Stimulated activated CD8-positive, alpha-beta memory T cell treated with anti-CD3 and anti-CD28 coated beads, Interleukin-15, amount 100 ng/mL, for 1 hour (primary cell): ENCODE measurements around the gene CIDEB.

Experiments used
- DNase-seq: peaks from one replicate; pipeline ENCODE4 v3.0.0-alpha.2; 2020; ENCODE audit warnings: low read depth

CIDEB gene

DNA sequence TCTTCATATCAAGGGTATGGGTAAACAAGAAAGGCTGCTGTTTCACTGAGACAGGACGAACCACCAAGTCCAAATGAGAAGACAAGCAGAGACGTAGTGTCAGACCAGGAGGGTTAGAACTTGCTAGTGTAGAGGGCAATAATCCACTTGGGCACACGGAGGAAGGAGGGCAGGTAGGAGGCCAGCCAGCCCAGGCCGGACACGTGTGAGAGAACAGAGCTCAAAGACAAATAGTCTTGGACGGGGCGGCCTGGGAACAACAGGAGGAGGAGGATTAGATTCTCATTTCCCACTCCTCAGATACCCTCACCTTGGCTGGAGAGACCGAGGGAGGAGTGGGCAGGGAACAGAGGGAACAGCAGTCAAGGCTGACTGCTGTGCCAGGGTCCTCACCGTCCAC is 17.0 kb downstream of the CIDEB start:
- DNase-seq, result no peak

DNA sequence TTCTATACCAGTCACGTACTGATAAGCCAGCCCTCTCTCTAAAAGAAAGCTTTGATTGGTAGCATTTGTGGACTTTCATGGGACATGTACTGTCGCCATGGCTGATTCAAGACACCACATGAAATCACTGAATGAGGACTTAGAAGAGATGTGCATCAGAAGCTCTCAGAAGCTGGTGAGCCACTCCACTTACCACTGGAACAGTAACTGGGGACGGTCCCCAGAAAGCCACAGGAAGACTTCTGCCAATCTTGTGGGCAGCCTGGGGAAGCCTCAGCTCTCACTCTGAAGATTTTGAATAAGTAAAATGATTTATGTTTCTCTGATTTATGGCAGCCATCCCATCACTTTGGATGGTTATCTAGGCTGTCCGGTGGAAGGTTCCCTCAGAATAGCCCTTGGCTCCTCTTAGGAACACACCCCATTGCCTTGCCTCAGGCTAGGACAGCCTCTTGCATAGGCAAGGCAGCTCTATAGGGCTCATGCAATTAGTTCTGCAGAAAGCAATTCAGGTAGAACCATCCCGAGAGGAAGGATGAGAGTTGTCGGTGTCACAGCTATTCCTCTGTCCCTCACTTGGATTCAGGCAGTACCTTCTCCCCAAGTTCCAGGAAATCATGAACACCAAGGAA is 18.0 kb downstream of the CIDEB start:
- no peak for DNase-seq

DNA sequence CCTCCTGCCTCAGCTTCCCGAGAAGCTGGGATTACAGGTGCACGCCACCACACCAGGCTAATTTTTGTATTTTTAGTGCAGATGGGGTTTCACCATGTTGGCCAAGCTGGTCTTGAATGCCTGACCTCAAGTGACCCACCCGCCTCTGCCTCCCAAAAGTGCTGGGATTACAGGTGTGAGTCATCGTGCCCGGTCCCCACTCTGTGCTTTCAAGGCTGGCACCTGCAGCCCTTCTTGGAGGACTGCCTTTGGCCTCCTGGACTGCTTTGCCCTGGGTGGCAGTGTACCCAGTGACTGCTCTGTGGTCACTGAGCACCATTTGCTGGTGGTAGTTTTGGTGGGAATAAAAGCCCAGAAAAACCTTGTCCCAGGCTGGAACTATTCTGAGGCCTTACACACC is 20.8 kb downstream of the CIDEB start:
- no peak for DNase-seq

DNA sequence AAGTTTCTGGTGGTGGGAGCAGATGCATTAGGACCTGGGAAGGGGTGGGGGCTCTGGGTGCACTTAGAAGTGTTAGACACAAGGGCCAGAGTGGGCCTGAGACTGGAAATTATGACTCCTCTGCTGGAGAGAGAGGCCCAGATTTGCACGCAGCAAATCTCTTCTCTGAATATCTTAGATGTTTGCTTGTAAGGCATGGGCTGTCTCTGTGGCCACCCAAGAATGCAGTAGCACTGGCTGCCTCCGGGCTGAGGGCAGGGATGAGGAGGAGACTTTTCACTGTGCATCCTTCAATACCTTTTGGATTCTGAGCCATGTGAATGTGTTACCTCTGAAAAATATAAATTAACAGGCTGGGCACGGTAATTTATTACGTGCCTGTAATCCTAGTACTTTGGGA is 22.4 kb downstream of the CIDEB start:
- no peak for DNase-seq

DNA sequence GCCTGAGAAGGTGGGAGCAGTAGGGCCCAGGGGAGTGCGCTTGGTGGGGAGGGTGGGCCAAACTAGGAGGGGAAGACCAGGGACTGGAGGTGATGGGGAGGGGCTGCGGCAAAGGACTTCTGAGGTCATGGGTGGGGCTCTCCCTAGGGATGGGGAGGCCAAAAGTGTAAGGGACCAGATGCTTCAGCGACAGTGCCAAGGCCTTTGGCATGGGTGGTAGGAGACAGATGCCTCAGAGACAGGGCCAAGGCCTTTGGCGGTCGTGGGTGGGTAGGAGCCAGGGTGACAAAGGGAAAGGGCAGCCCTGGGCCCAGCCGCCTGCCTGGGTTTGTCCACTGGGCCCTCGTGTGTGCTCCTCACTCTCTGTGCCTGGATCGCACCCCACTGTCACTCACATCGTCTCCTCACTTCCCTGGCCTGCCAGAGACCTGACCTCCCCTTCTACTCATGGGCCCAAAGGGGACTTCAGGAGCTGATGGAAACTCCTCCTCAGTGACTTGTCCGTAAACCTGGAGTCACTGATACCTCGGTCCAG is 23.2 kb downstream of the CIDEB start:
- no peak for DNase-seq

DNA sequence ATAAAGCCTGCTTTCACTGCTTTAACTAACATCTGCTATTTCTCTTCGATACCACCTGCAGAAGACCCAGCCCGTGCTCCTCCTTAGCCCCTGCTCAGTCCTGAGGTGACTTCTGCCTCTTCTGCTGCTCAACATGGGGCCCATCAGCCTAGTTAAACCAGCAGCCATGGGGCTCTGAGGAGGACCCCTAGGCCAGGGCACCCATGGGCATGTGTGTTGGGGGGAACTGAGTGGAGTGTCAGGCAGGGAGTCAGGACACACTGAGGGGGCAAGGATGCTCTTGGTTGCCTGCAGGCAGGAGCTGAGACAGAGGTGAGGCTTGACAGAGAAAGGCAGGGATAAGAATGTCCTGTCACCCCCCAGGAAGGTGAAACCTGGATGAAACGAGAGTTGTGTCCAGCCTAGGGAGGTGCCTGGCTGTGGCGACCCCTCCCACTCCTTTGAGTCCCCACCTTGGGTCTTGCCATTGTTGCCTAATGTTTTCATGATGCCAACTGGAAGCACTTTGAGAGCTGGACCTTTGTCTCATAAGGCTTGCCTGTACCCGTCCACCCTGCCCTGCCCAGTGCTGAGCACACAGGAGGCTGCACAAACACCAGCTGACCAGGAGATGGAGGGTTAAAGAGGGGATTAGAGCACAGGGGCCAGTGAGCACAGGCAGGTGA is 23.8 kb downstream of the CIDEB start:
- no peak for DNase-seq

DNA sequence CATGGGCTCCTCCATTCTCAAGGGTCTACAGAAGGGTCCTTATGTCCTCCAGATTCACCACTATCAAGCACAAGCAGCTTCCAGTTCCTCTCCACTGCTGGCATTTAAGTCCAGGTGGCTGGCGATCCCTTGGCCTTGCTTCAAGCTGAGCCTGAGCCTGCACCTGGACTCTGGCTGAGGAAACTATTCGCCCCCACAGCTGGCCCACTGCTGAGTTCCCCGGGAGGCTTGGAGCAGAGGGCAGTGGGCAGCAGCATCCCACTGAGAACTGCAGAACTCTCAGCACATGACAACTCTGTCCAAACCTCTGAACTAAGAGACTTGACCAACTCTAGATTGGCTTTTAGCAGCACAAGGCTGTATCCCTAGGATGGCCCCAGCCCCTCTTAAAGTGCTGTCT is 25.0 kb downstream of the CIDEB start:
- no peak for DNase-seq

DNA sequence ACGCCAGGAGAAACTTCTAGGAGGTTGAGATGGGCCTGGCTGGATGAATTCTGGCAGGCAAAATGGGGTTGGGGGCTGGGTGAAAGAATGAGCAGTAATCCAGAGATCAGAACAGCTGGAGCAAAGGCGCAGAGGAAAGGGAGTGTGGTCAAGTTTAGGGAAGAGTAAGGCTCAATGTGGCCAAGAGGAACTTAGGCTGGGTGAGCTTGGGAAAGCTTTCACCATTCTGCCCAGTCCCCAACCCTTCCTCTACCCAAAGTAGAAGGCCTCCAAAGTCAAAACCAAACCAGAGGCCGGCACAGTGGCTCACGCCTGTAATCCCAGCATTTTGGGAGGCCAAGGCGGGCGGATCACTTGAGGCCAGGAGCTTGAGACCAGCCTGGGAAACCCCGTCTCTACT is 26.1 kb downstream of the CIDEB start:
- DNase-seq, result no peak

DNA sequence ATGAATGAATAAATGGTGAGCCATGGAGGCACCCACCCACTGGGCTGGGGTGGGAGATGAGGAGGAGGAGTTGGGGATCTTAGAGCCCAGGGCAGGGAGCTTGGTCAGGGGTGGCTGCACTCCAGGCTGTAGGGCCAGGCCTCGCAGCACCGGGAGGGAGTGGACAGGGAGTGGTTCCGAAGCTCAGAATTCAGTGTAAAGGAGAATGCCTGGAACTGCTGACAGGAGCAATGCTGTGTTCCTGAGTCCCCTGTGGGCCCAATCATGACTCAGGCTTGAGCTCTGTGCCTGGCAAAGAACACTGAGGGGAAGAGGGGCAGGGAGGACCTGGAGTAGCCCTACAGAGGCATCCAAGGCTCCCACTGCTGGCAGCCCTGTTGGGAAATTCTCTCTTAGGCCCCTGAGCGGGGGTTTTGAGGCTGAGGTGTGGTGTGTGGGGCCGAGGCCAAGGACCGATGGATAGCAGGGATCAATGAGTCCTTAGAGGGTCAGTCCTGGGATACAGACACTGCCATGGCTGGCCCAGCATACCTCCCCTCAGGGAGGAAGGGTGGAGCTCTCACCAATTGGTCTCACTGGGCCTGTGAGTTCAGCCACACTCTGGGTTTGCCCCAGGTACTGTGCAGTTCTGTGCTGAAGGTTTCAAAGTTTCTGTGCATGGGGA is 26.8 kb downstream of the CIDEB start:
- DNase-seq, result no peak

DNA sequence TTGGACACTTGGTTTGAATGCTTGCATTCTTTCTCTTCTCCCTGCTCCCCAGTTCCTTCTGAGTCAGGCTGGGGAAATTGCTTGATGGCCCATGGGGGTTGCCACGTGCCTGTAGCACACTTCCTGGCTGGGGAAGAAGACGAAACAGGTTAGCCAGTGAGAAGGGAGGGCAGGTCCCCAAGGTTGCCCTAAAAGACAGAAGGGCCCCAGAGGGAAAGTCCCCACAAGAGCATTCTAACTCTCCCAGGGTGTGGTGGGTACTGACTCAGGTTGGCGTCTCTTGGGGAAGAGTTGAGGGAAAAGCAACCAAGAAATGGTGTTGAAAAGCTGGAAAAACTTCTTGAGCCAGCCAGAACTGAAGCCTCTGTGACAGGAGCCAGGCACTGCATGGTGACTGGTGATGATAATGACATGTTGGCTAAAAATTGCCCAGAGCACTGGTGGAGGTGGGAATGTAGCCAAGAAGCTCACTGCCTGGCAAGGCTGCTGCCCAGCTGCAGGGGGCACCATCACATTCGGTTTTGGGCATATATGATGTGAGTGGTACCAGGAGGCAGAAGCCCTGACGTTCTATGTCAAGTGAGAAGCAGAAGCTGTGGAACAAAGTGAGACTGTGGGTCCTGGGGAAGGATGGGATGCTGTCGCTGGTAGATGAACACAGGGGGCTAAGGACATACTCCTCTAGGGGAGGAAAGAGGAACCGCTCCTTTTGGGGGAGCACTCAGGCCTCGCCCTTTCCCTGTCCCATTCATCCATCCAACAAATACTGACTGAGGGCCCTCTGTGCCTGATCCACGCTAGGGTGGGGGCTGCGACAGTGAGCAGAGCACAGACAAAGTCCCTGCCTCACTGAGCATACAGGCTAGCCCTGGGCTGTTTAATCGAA is 28.2 kb downstream of the CIDEB start:
- DNase-seq, result no peak

DNA sequence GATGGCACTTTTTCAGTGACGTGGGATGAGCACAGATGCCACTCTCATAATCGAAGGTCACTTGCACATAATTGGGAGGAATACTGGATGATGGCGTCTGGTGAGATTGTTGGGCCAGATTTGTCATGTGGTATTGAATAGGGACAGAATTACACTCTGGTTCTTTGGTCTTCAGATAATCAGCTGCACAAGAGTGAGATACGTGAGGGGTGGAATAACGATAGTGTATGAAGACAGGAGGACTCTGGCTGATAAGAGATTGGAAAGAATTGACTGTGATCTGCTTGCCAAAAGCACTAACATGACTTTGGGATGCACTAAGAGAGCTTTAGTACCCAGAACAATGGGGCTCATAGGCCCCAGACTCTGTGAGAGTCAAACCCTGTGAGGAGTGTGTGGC is 29.4 kb downstream of the CIDEB start:
- DNase-seq, result no peak

DNA sequence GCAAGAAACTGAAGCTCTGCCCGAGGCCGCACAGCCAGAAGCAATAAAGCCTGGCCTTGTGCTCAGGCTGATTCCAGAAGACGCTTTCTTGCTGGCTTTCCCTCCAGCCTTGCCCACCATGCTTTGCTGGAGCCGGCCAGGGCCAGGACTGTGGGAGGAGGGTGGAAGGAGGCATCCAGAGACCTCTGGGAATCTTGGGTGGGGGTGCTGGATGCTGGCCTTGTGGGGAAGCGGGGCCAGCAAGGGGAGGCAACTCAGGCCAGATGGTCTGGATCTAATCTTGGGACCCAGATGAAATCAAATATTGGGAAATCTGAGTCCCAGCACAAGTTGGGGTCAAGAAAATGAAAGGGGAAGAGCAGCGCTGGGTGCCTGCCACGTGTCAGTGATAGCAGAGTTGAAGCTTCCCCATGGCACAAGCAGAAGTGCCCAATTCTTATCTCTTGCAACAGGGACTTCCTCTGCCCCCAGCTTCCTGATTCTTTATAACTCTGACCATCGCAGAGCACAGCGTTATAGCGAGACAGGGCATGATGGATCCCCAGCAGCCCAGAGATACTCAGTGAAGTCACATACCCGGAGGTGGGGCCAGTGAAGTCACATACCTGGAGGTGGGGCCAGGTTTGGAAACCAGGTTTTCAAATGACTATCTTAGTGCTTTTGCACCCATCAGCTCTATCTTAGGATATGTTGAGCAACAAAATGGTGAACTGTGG is 30.0 kb downstream of the CIDEB start:
- DNase-seq, result no peak

DNA sequence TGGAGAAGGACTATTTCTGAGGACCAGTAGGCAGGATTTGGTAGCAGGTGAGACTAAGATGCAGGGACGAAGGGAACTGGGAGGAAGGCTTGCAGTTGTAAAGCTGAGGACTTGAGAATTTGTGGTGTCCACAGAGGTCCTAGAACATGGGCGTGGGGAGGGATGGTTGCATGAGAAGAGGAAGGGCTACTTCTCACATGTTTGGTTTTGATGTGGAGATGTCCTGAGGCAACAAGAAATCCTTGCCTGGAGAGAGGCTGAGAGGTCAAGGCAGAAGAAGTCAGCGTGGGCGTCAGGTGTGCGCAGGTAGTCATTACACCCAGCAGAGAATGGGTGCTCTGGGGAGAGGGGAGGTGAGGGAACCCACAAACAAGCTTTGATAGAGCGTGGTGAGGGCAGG is 30.7 kb downstream of the CIDEB start:
- DNase-seq, result no peak

DNA sequence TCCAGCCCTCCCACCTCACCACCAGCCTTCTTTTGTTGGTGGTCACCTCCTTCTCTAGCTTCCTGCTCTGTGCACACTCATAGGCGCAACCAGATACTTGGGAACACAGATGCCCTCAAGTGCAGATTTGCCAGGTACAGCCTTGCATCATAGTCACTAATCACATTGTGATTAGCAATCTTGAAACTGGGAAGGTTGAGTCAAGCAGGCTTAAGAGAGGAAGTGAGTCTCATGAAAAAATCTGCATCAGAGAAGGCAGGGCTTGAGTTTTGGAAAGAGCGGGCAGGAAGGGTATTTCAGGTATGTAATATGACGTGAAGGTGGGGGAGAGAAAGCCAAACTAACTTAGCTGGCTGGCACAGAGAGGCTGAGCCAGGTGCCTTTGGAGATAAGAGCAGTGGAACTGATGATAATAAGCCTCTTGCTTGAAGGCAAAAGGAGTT is 33.7 kb downstream of the CIDEB start:
- no peak for DNase-seq

DNA sequence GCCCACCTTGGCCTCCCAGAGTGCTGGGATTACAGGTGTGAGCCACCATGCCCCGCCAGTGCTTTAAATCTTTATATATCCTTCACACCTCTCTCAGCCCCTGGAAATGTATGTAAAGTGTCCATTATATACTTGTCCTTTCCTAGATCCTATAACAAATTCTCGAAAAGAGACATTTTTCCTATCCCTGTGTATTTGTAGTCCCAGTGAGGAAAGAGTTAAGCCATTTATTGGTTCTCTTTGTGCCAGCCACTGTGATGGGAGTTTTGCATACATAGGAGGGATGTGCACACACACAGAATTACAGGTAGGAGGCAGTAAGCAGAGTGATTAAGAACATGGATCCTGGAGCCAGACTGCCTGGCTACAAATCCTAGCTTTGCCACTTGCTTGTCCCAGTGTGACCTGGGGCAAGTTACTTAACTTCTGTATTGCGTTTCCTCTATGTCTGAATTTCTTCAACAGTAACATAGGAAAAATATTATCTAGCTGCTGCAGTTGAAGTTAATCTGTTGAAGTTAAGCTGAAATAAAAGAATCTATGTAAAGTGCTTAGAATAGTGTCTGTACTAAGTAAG is 34.3 kb downstream of the CIDEB start:
- DNase-seq, result no peak

DNA sequence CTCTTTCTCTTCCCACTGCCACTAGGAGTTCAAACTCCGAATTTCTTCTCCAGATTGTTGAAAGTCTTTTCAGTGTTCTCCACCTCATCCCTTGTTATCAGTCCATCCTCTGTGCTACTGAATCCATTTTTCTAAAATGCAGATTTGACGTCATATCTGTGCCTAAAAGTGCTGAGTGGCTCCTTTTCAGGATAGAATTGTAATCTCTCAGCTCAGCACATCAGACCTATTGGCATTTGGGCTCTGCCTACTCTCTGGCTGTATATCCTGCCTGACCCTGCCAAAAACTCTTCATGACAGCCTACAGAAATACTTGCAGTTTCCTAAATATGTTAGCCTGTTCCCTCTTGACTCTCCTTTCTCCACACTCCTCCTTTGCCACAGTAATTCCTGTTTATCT is 35.3 kb downstream of the CIDEB start:
- no peak for DNase-seq

DNA sequence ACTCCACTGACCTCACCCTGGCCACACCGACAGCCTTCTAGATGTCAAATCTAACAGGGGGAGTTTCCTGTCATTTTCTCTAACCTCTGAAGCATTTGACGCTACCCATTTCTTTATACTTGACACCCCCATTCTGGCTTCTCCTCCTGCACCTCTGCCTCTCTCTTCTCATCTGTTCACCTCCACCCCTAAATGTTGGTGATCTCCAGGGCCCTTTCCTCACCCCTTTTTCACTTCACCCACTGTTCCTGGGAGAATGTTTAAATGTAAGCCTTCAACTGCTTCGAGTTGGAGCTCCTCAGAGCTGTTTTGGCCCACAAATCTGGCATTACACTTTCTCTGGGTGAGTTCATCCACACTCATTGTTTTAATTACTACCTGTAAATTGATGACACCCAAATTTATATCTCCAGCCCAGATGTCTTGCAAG is 35.9 kb downstream of the CIDEB start:
- no peak for DNase-seq

DNA sequence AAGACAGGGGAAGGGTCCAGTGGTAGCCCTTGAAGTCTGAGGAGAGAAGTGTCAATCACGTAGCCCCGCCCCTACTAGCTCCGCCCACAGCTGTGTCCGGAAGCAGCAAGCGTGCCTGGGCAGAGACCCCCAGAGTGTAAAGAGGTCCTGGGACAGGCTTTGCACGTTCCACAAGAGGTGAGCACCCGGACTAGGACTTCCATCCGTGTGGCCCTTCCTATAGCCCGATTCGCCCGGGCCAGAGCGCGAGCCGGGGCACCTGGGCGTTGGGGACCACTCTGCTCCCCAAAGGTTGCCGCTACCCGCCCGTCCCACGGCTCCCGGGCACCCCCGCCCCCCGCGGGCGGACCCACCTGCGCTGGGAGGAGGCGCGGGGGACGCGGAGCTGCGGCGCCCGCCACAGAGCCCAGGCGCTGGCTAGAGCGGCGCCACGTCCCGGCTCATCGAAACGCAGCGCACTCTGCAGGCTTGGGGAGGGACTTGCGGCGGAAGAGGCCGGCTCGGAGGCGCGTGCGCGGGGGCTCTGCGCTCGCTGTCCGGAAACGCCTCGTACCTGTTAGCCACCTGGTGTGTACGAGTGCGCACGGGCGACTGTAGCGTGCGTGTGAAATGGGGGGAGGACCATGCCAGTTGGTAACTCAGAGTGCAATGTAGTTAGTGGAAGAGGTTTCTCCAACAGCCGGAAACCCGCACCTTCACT is 36.5 kb downstream of the CIDEB start, which contains the start of gene RABGGTA:
Gene RABGGTA (minus strand): TSS at position 464 of the 700 bp plus-strand sequence. CDS start 482 bp downstream, outside the sequence.
- DNase-seq, result peak; percentile 70

DNA sequence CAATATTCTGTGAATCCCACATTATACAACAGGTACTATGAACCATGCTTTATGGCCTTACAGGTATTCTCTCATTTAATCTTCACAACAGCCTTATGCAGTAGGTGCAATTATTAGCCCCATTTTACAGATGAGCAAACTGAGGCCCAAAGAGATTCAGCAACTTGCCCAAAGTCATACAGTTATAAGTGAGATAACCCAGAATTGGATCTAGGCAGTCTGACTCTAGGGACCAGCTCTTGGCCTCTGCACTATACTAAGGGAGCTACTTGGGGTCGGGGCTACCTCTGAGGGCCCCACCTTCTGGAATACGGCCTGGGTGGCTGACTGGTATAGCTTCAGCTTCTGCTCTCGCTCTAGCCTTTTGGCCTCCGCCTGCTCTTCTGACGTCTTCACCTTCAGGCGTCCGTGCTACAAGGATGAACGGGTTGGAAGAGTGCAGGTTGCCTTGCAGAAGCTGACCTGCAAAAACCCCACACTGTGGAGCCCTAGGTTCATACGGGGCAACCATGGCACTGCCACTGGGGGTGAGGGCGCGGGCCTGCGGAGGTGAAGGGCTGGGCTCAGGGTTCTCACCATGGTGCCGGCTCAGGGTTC is 37.1 kb downstream of the CIDEB start:
- DNase-seq, result no peak

DNA sequence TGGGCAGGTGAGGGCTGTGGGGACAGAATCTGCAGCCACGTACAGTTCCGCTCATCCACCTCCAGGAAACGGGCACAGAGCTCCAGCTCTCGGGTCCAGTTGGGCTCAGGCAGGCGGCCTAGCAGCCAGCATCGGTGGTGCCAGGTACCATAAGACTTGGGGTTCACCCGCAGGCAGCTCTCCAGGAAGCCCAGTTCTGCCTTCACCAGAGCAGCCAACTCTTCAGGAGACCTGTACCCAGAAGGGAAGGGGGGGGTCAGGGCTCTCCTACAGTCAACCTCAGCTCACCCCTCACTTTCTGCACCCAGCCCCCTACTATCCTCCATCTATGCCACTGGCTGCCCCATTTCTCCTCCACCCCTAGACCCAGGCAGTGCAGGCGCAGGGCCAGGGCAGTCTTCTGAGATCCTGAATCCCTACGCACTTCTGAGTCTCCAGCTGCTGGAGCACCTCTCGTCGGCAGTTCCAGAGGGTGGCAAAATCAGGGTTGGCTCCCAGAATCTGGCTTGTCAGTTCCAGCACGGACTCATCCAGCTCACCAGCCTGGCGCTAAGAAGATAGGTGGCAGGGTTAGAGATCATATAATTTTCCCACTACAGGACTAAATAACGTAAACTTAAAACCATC is 37.8 kb downstream of the CIDEB start:
- no peak for DNase-seq
